Suprapubic skin (tissue), 4 donors: Measurements from ENCODE around the gene LGALS8. TPM values are rescaled to one million over a fixed set of nuclear protein-coding genes. Genes with fewer than 3 reads are reported as not detected.

ENCODE experiments used
- DNase-seq, 2 donors: peaks; one replicate each; pipeline ENCODE4 v3.0.0-alpha.2; 2019; ENCODE audit warnings: low spot score in 2 of 2
- H3K27ac ChIP-seq: fragments of 200-600 bp; sonication (generic); one replicate; pipeline ENCODE4 v1.5.1; 2019
- H3K27me3 ChIP-seq: fragments of 200-600 bp; sonication (generic); one replicate; pipeline ENCODE4 v1.5.1; 2019
- H3K36me3 ChIP-seq: fragments of 200-600 bp; sonication (generic); one replicate; pipeline ENCODE4 v1.5.1; 2019
- H3K4me1 ChIP-seq: fragments of 200-600 bp; sonication (generic); one replicate; pipeline ENCODE4 v1.5.1; 2019
- H3K4me3 ChIP-seq: fragments of 200-600 bp; sonication (generic); one replicate; pipeline ENCODE4 v1.5.1; 2019; ENCODE audit warnings: mild to moderate bottlenecking
- H3K9me3 ChIP-seq: fragments of 200-600 bp; sonication (generic); one replicate; pipeline ENCODE4 v1.5.1; 2019
- CTCF ChIP-seq, 2 donors: fragments of 200-600 bp in 1 of 2; fragments of 450-650 bp in 1 of 2; sonication (generic) in 1 of 2; IDR thresholded peaks; one replicate each; pipeline ENCODE4 v1.5.1; 2016 to 2019; ENCODE audit warnings: antibody characterized with exemption in 2 of 2, mild to moderate bottlenecking in 1 of 2, moderate library complexity in 1 of 2
- EP300 ChIP-seq: sonication (generic); formaldehyde crosslinking; IDR thresholded peaks from one replicate; pipeline ENCODE4 v1.6.1; 2017; ENCODE audit warnings: antibody characterized with exemption
- POLR2A ChIP-seq, 2 donors: fragments of 450-650 bp; IDR thresholded peaks; one replicate each; pipeline ENCODE4 v1.6.1; 2017; ENCODE audit warnings: antibody characterized with exemption in 2 of 2, mild to moderate bottlenecking in 2 of 2, moderate library complexity in 2 of 2
- POLR2AphosphoS5 ChIP-seq, 3 donors: sonication (generic); formaldehyde crosslinking; IDR thresholded peaks; one replicate each; pipeline ENCODE4 v1.6.1; 2017; ENCODE audit warnings: antibody characterized with exemption in 3 of 3
- WGBS: methylation state at CpG from one replicate; pipeline ENCODE4 v1.1.5; 2018; 5-methylcytosine and 5-hydroxymethylcytosine counted together
- total RNA-seq, 4 donors: library from RNA; depleted of rRNA; stranded (reverse); fragments of >200 nt; gene quantifications; one replicate each; pipeline ENCODE4 v1.1.0, GENCODE V29; 2016

The LGALS8 gene
- total RNA-seq, 4 donors from 2014 or later, result 70.2 to 280 (median 99.3) TPM

- TF ChIP-seq POLR2AphosphoS5 (IDR thresholded peaks at IDR 0.05) (peak in 1 of 3 donors; percentile 33), EP300 (no peak), POLR2A (IDR thresholded peaks at IDR 0.05) (no peak), CTCF (IDR thresholded peaks at IDR 0.05) (no peak)
- no peaks in the 10 kb centered on the region for H3K27me3 ChIP-seq
- peaks cover 14% of the 10 kb centered on the region for H3K36me3 ChIP-seq
- H3K4me1 ChIP-seq, result peaks cover 7% of the 10 kb centered on the region
- H3K9me3 ChIP-seq, result no peaks in the 10 kb centered on the region
- peak overlapping the region; percentile 87 for H3K27ac ChIP-seq
- 0% methylated on average over 10 of the region's 32 CpGs for WGBS
- peak overlapping the region; percentile 71 for H3K4me3 ChIP-seq
- peak in 1 of 2 donors; percentile 73 for DNase-seq
Measured at GRCh38 chr1:236524142-236524894, 536 bp downstream of the LGALS8 start.

- Histone ChIP-seq H3K4me3 (peak overlapping the region; percentile 71), H3K27me3 (no peaks in the 10 kb centered on the region), H3K9me3 (no peaks in the 10 kb centered on the region), H3K4me1 (peaks cover 7% of the 10 kb centered on the region), H3K36me3 (peaks cover 14% of the 10 kb centered on the region), H3K27ac (peak overlapping the region; percentile 87)
- WGBS, result 5% methylated on average over 3 of the region's 3 CpGs
- no peak for TF ChIP-seq EP300
- TF ChIP-seq POLR2A (IDR thresholded peaks at IDR 0.05), result no peak
- no peak for TF ChIP-seq CTCF (IDR thresholded peaks at IDR 0.05)
- TF ChIP-seq POLR2AphosphoS5 (IDR thresholded peaks at IDR 0.05), result no peak
- DNase-seq, result no peak
Measured at GRCh38 chr1:236524895-236525184, 1.1 kb downstream of the LGALS8 start.

GRCh38 chr1:236526079-236526478, 2.3 kb downstream of the LGALS8 start:
- WGBS, result 73% methylated on average over 3 of the region's 3 CpGs
- Histone ChIP-seq H3K4me3 (no peak overlapping the region), H3K4me1 (peaks cover 10% of the 10 kb centered on the region), H3K9me3 (no peaks in the 10 kb centered on the region), H3K27me3 (no peaks in the 10 kb centered on the region), H3K27ac (no peak overlapping the region), H3K36me3 (peaks cover 14% of the 10 kb centered on the region)
- TF ChIP-seq POLR2AphosphoS5 (IDR thresholded peaks at IDR 0.05), result no peak
- no peak for DNase-seq

GRCh38 chr1:236530286-236530685, 6.5 kb downstream of the LGALS8 start:
- 74% methylated on average over 1 of the region's 1 CpG for WGBS
- peaks cover 16% of the 10 kb centered on the region for H3K4me1 ChIP-seq
- H3K36me3 ChIP-seq, result peaks cover 23% of the 10 kb centered on the region
- no peak overlapping the region for H3K27ac ChIP-seq
- H3K4me3 ChIP-seq, result no peak overlapping the region
- no peak for DNase-seq
- no peaks in the 10 kb centered on the region for H3K9me3 ChIP-seq
- H3K27me3 ChIP-seq, result no peaks in the 10 kb centered on the region
- TF ChIP-seq EP300, result no peak
- no peak for TF ChIP-seq CTCF (IDR thresholded peaks at IDR 0.05)
- TF ChIP-seq POLR2A (IDR thresholded peaks at IDR 0.05), result no peak
- TF ChIP-seq POLR2AphosphoS5 (IDR thresholded peaks at IDR 0.05), result no peak

GRCh38 chr1:236530959-236531358, 7.2 kb downstream of the LGALS8 start:
- Histone ChIP-seq H3K27me3 (no peaks in the 10 kb centered on the region), H3K9me3 (no peaks in the 10 kb centered on the region), H3K4me3 (no peak overlapping the region), H3K36me3 (peaks cover 23% of the 10 kb centered on the region), H3K4me1 (peaks cover 16% of the 10 kb centered on the region), H3K27ac (no peak overlapping the region)
- TF ChIP-seq CTCF (IDR thresholded peaks at IDR 0.05), result no peak
- TF ChIP-seq EP300, result no peak
- TF ChIP-seq POLR2A (IDR thresholded peaks at IDR 0.05), result no peak
- no peak for TF ChIP-seq POLR2AphosphoS5 (IDR thresholded peaks at IDR 0.05)
- DNase-seq, result no peak
- 66% methylated on average over 5 of the region's 5 CpGs for WGBS
